H9 (cell line): ENCODE data around the gene FBXL14. TPM values are rescaled to one million over a fixed set of nuclear protein-coding genes. Genes with fewer than 3 reads are reported as not detected.

Experiments
- DNase-seq: peaks from one replicate; pipeline ENCODE4 v3.0.0-alpha.2; 2017
- H2AFZ ChIP-seq: one replicate; pipeline ENCODE4 v1.6.1; 2013; ENCODE audit warnings: mild to moderate bottlenecking, low read length, control low read depth, moderate library complexity
- H2AK5ac ChIP-seq: 2 replicates; pipeline ENCODE4 v1.6.1; 2013; ENCODE audit warnings: low read length, control low read depth, mixed read lengths; ENCODE audit not compliant: insufficient read length
- H2BK120ac ChIP-seq: one replicate; pipeline ENCODE4 v1.6.1; 2013; ENCODE audit warnings: low read depth, mild to moderate bottlenecking, low read length, control low read depth, inconsistent platforms; ENCODE audit not compliant: poor library complexity, severe bottlenecking
- H2BK12ac ChIP-seq: 2 replicates; pipeline ENCODE4 v1.6.1; 2013; ENCODE audit warnings: low read length, control low read depth, mixed read lengths, low read depth; ENCODE audit not compliant: insufficient read length
- H2BK15ac ChIP-seq: 2 replicates; pipeline ENCODE4 v1.6.1; 2013; ENCODE audit warnings: low read depth, low read length, control low read depth
- H2BK20ac ChIP-seq: one replicate; pipeline ENCODE4 v1.6.1; 2013; ENCODE audit warnings: low read depth, mild to moderate bottlenecking, low read length, control low read depth, inconsistent platforms; ENCODE audit not compliant: poor library complexity, severe bottlenecking
- H2BK5ac ChIP-seq: 2 replicates; pipeline ENCODE4 v1.6.1; 2013; ENCODE audit warnings: low read length, control low read depth, mixed read lengths; ENCODE audit not compliant: insufficient read length
- H3K14ac ChIP-seq: 2 replicates; pipeline ENCODE4 v1.6.1; 2013; ENCODE audit warnings: low read length, control low read depth; ENCODE audit not compliant: insufficient read depth
- H3K18ac ChIP-seq: 2 replicates; pipeline ENCODE4 v1.6.1; 2013; ENCODE audit warnings: low read depth, mild to moderate bottlenecking, mixed read lengths, low read length, control low read depth; ENCODE audit not compliant: insufficient read length
- H3K23ac ChIP-seq: 2 replicates; pipeline ENCODE4 v1.6.1; 2013; ENCODE audit warnings: low read length, control low read depth, mixed read lengths, low read depth; ENCODE audit not compliant: insufficient read length
- H3K23me2 ChIP-seq: 2 replicates; pipeline ENCODE4 v1.6.1; 2013; ENCODE audit warnings: low read depth, mild to moderate bottlenecking, mixed read lengths, low read length, control low read depth; ENCODE audit not compliant: insufficient read length, poor library complexity, severe bottlenecking
- H3K27ac ChIP-seq: 2 replicates; pipeline ENCODE4 v1.5.1; 2013; ENCODE audit warnings: low read length, control low read depth, mixed read lengths, low read depth; ENCODE audit not compliant: insufficient read length
- H3K27me3 ChIP-seq: 2 replicates; pipeline ENCODE4 v1.6.1; 2013; ENCODE audit warnings: low read length, control low read depth, inconsistent platforms; ENCODE audit not compliant: insufficient read depth
- H3K4ac ChIP-seq: 2 replicates; pipeline ENCODE4 v1.6.1; 2013; ENCODE audit warnings: low read depth, mild to moderate bottlenecking, control low read depth, inconsistent platforms, low read length, moderate library complexity
- H3K4me1 ChIP-seq: 2 replicates; pipeline ENCODE4 v1.6.1; 2013; ENCODE audit warnings: low read length, control low read depth, inconsistent platforms; ENCODE audit not compliant: insufficient read depth
- H3K4me2 ChIP-seq: 2 replicates; pipeline ENCODE4 v1.6.1; 2013; ENCODE audit warnings: low read length, control low read depth, mixed read lengths; ENCODE audit not compliant: insufficient read length, insufficient read depth
- H3K56ac ChIP-seq: 2 replicates; pipeline ENCODE4 v1.6.1; 2013; ENCODE audit warnings: low read depth, mild to moderate bottlenecking, mixed read lengths, low read length, control low read depth; ENCODE audit not compliant: insufficient read length
- H3K79me1 ChIP-seq: 2 replicates; pipeline ENCODE4 v1.6.1; 2013; ENCODE audit warnings: low read depth, mild to moderate bottlenecking, moderate library complexity, low read length, control low read depth, inconsistent platforms; ENCODE audit not compliant: insufficient read depth, poor library complexity, severe bottlenecking
- H3K79me2 ChIP-seq: 2 replicates; pipeline ENCODE4 v1.6.1; 2013; ENCODE audit warnings: low read length, control low read depth, inconsistent platforms; ENCODE audit not compliant: insufficient read depth
- H3K9ac ChIP-seq: 2 replicates; pipeline ENCODE4 v1.6.1; 2013; ENCODE audit warnings: low read length, control low read depth, mixed read lengths; ENCODE audit not compliant: insufficient read length; ENCODE audit errors: extremely low read depth
- H3K9me3 ChIP-seq: one replicate; pipeline ENCODE4 v1.6.1; 2013; ENCODE audit warnings: low read depth, low read length, inconsistent platforms; ENCODE audit not compliant: control insufficient read depth
- H3T11ph ChIP-seq: one replicate; pipeline ENCODE4 v1.6.1; 2013; ENCODE audit warnings: mild to moderate bottlenecking, low read length, control low read depth, inconsistent platforms
- H4K20me1 ChIP-seq: one replicate; pipeline ENCODE4 v1.6.1; 2013; ENCODE audit not compliant: control insufficient read depth, insufficient read length, insufficient read depth
- H4K5ac ChIP-seq: 2 replicates; pipeline ENCODE4 v1.6.1; 2013; ENCODE audit warnings: low read depth, mild to moderate bottlenecking, mixed read lengths, low read length, control low read depth; ENCODE audit not compliant: insufficient read length
- H4K8ac ChIP-seq: replicated peaks from 2 replicates; pipeline ENCODE4 v1.6.1; 2013; ENCODE audit warnings: low read length, control low read depth, mixed read lengths, low read depth; ENCODE audit not compliant: insufficient read length
- H4K91ac ChIP-seq: 2 replicates; pipeline ENCODE4 v1.6.1; 2013; ENCODE audit warnings: low read depth, mild to moderate bottlenecking, moderate library complexity, mixed read lengths, low read length, control low read depth; ENCODE audit not compliant: insufficient read length
- H3K27ac Mint-ChIP-seq, 3 experiments: 2 replicates in 2 of 3; 3 replicates in 1 of 3; pipeline ENCODE4 v1.8.0; 2020 to 2021; ENCODE audit warnings: mixed read lengths in 3 of 3, mild to moderate bottlenecking in 1 of 3, moderate library complexity in 1 of 3
- H3K27me3 Mint-ChIP-seq: 2 replicates; pipeline ENCODE4 v1.8.0; 2021; ENCODE audit warnings: low read depth, mild to moderate bottlenecking, moderate library complexity, mixed read lengths
- H3K36me3 Mint-ChIP-seq, 3 experiments: 2 replicates in 2 of 3; 3 replicates in 1 of 3; pipeline ENCODE4 v1.8.0; 2020 to 2021; ENCODE audit warnings: low read depth in 3 of 3, mixed read lengths in 3 of 3; ENCODE audit not compliant: insufficient read depth in 1 of 3
- H3K4me1 Mint-ChIP-seq, 2 experiments: 2 replicates each; pipeline ENCODE4 v1.8.0; 2020; ENCODE audit warnings: mixed read lengths in 2 of 2
- H3K4me3 Mint-ChIP-seq, 2 experiments: 2 replicates in 1 of 2; 3 replicates in 1 of 2; pipeline ENCODE4 v1.8.0; 2020 to 2021; ENCODE audit warnings: mild to moderate bottlenecking in 2 of 2, mixed read lengths in 2 of 2, moderate library complexity in 1 of 2
- H3K9me3 Mint-ChIP-seq, 2 experiments: 2 replicates in 1 of 2; 3 replicates in 1 of 2; pipeline ENCODE4 v1.8.0; 2020; ENCODE audit warnings: mild to moderate bottlenecking in 2 of 2, mixed read lengths in 2 of 2, moderate library complexity in 1 of 2
- CTCF ChIP-seq: fragments of 200-600 bp; sonication (generic); conservative IDR thresholded peaks from 3 replicates; pipeline ENCODE4 v1.8.0; 2021; ENCODE audit warnings: antibody characterized with exemption, mild to moderate bottlenecking
- WGBS: extraction: QIAGEN DNeasy Blood & Tissue Kit; methylation state at CpG from one replicate; pipeline ENCODE4 v1.1.7; 2013; ENCODE audit warnings: missing lambda C conversion rate, low lambda C conversion rate, mixed read lengths; ENCODE audit not compliant: insufficient read length; ENCODE audit errors: extremely low coverage; 5-methylcytosine and 5-hydroxymethylcytosine counted together
- total RNA-seq: library from RNA; stranded (reverse); gene quantifications from 2 replicates; pipeline ENCODE4 v1.2.1, GENCODE V29; 2021

FBXL14 gene
- total RNA-seq, 1 experiment from 2014 or later, result 15.6 TPM

- H3K4me1 Mint-ChIP-seq, result peaks cover 8 to 11% of the 10 kb centered on the region in 2 experiments
- no peak overlapping the region for H2AK5ac ChIP-seq
- H3K4me2 ChIP-seq, result no peak overlapping the region
- H3K23ac ChIP-seq, result no peak overlapping the region
- H2BK20ac ChIP-seq, result no peak overlapping the region
- TF ChIP-seq CTCF, result no peak
- no peaks in the 10 kb centered on the region for H3K23me2 ChIP-seq
- H4K91ac ChIP-seq, result no peak overlapping the region
- no peak overlapping the region for H3K27ac ChIP-seq
- H3K9me3 Mint-ChIP-seq, result no peaks in the 10 kb centered on the region
- no peak overlapping the region for H4K8ac ChIP-seq
- no peak overlapping the region for H3K4ac ChIP-seq
- H3K4me3 Mint-ChIP-seq, result no peak overlapping the region
- no peak overlapping the region for H3K9ac ChIP-seq
- no peaks in the 10 kb centered on the region for H3K4me1 ChIP-seq
- no peaks in the 10 kb centered on the region for H3K36me3 Mint-ChIP-seq
- no peaks in the 10 kb centered on the region for H3K79me1 ChIP-seq
- no peaks in the 10 kb centered on the region for H4K20me1 ChIP-seq
- no peak overlapping the region for H2BK120ac ChIP-seq
- no peak overlapping the region for H2AFZ ChIP-seq
- no peak overlapping the region for H2BK5ac ChIP-seq
- no CpG with 5 or more reads among the region's 8 CpGs for WGBS
- H3K14ac ChIP-seq, result no peak overlapping the region
- peaks cover 43% of the 10 kb centered on the region for H3K27me3 Mint-ChIP-seq
- no peak overlapping the region for H3T11ph ChIP-seq
- H3K27me3 ChIP-seq, result no peaks in the 10 kb centered on the region
- no peak overlapping the region for H2BK15ac ChIP-seq
- no peaks in the 10 kb centered on the region for H3K9me3 ChIP-seq
- no peak for DNase-seq
- H3K18ac ChIP-seq, result no peak overlapping the region
- H3K56ac ChIP-seq, result no peak overlapping the region
- no peak overlapping the region for H4K5ac ChIP-seq
- no peak overlapping the region for H3K27ac Mint-ChIP-seq
- no peak overlapping the region for H2BK12ac ChIP-seq
- H3K79me2 ChIP-seq, result no peaks in the 10 kb centered on the region
Observed at GRCh38 chr12:1619587-1619986, 25.2 kb upstream of the FBXL14 start.
